ENCODE measurements around the gene BACE2.

- TF ChIP-seq CTCF (IDR thresholded peaks at IDR 0.05) (no peak), POLR2A (IDR thresholded peaks at IDR 0.05) (no peak)
These were observed 27.4 kb downstream of the BACE2 start for GRCh38 chr21:41195311-41195710.
